Vagina (tissue), 2 donors: ENCODE results near the gene KRTAP5-5. TPM values are rescaled to one million over a fixed set of nuclear protein-coding genes. Genes with fewer than 3 reads are reported as not detected.
"Not testable (repeated sequence)": the region's sequence is repeated elsewhere in the genome, so short reads cannot be mapped to it uniquely, and the experiment has no call there.

ENCODE experiments used
- DNase-seq, 2 donors: peaks; one replicate each; pipeline ENCODE4 v3.0.0-alpha.2; 2017; ENCODE audit errors: extremely low spot score in 2 of 2
- H3K27ac ChIP-seq: fragments of 200-600 bp; sonication (generic); one replicate; pipeline ENCODE4 v1.5.1; 2019
- H3K27me3 ChIP-seq: fragments of 200-600 bp; sonication (generic); one replicate; pipeline ENCODE4 v1.5.1; 2019
- H3K36me3 ChIP-seq, 2 donors: fragments of 200-600 bp; sonication (generic); one replicate each; pipeline ENCODE4 v1.5.1; 2017 to 2019
- H3K4me1 ChIP-seq: fragments of 200-600 bp; sonication (generic); one replicate; pipeline ENCODE4 v1.5.1; 2019
- H3K4me3 ChIP-seq, 2 donors: fragments of 200-600 bp; sonication (generic); 1 replicate in 1 of 2; 2 replicates in 1 of 2; pipeline ENCODE4 v1.5.1; 2016 to 2019
- H3K9me3 ChIP-seq: fragments of 200-600 bp; sonication (generic); one replicate; pipeline ENCODE4 v1.5.1; 2019
- CTCF ChIP-seq, 3 experiments: fragments of 450-650 bp in 2 of 3; fragments of 200-600 bp in 1 of 3; sonication (generic) in 1 of 3; IDR thresholded peaks; one replicate each; pipeline ENCODE4 v1.5.1; 2017 to 2019; ENCODE audit warnings: antibody characterized with exemption in 3 of 3, mild to moderate bottlenecking in 2 of 3, moderate library complexity in 2 of 3
- POLR2A ChIP-seq, 2 donors: fragments of 450-650 bp; IDR thresholded peaks; one replicate each; pipeline ENCODE4 v1.6.1; 2017; ENCODE audit warnings: antibody characterized with exemption in 2 of 2, mild to moderate bottlenecking in 2 of 2, moderate library complexity in 2 of 2
- POLR2AphosphoS5 ChIP-seq, 2 donors: sonication (generic); formaldehyde crosslinking; IDR thresholded peaks; one replicate each; pipeline ENCODE4 v1.9.0; 2017; ENCODE audit warnings: antibody characterized with exemption in 2 of 2, mild to moderate bottlenecking in 2 of 2, low read depth in 1 of 2; ENCODE audit not compliant: insufficient read depth in 1 of 2
- intact Hi-C: fragments of 100-400 bp; cut with DNase I; formaldehyde crosslinking; loops from one replicate; pipeline ENCODE4 v1.15.1; 2023
- total RNA-seq: library from RNA; depleted of rRNA; stranded (reverse); fragments of >200 nt; gene quantifications from one replicate; pipeline ENCODE4 v1.2.3, GENCODE V29; 2016

The KRTAP5-5 gene
- total RNA-seq, 1 donor from 2014 or later, result not detected

GRCh38 chr11:1607901-1608300 is 21.7 kb upstream of the KRTAP5-5 start:
- DNase-seq, H3K4me3 ChIP-seq, H3K9me3 ChIP-seq, H3K27ac ChIP-seq, H3K4me1 ChIP-seq, intact Hi-C loops, H3K36me3 ChIP-seq, H3K27me3 ChIP-seq: not testable (repeated sequence)

- Histone ChIP-seq H3K27ac (no peak within 1 kb of the TSS), H3K4me3 (no peak within 1 kb of the TSS), H3K9me3 (no peaks in the 10 kb centered on the region), H3K4me1 (no peaks in the 10 kb centered on the region), H3K27me3 (no peaks in the 10 kb centered on the region), H3K36me3 (no peaks in the 10 kb centered on the region)
- TF ChIP-seq CTCF (IDR thresholded peaks at IDR 0.05), result no peak
- TF ChIP-seq POLR2A (IDR thresholded peaks at IDR 0.05), result no peak
- no peak for DNase-seq
- intact Hi-C loops, result no loop called here
These were observed 21.2 kb upstream of the KRTAP5-5 start, which contains the start of gene KRTAP5-3 for GRCh38 chr11:1608363-1608762. TSS of gene KRTAP5-3 (minus strand) at chr11:1608463. CDS start at chr11:1608385, 78 bp downstream.

GRCh38 chr11:1618231-1618630 is 11.3 kb upstream of the KRTAP5-5 start:
- intact Hi-C loops, result no loop called here
- DNase-seq, result no peak
- H3K4me3 ChIP-seq, result no peak overlapping the region
- no peaks in the 10 kb centered on the region for H3K9me3 ChIP-seq
- no peaks in the 10 kb centered on the region for H3K36me3 ChIP-seq
- H3K27me3 ChIP-seq, result no peaks in the 10 kb centered on the region
- no peak overlapping the region for H3K27ac ChIP-seq
- no peaks in the 10 kb centered on the region for H3K4me1 ChIP-seq
- no peak for TF ChIP-seq POLR2A (IDR thresholded peaks at IDR 0.05)
- TF ChIP-seq POLR2AphosphoS5 (IDR thresholded peaks at IDR 0.05; ENCODE audit: insufficient read depth in 1 of 2, low read depth in 1 of 2), result no peak
- TF ChIP-seq CTCF (IDR thresholded peaks at IDR 0.05), result no peak

- Histone ChIP-seq H3K4me1 (no peaks in the 10 kb centered on the region), H3K9me3 (no peaks in the 10 kb centered on the region), H3K27ac (no peak overlapping the region), H3K36me3 (no peaks in the 10 kb centered on the region), H3K27me3 (no peaks in the 10 kb centered on the region), H3K4me3 (no peak overlapping the region)
- DNase-seq, result no peak
- intact Hi-C loops, result no loop called here
- no peak for TF ChIP-seq CTCF (IDR thresholded peaks at IDR 0.05)
- TF ChIP-seq POLR2AphosphoS5 (IDR thresholded peaks at IDR 0.05; ENCODE audit: insufficient read depth in 1 of 2, low read depth in 1 of 2), result no peak
- TF ChIP-seq POLR2A (IDR thresholded peaks at IDR 0.05), result no peak
These were observed 10.1 kb upstream of the KRTAP5-5 start for GRCh38 chr11:1619449-1619848.

- no peaks in the 10 kb centered on the region for H3K36me3 ChIP-seq
- intact Hi-C loops, result no loop called here
- no peaks in the 10 kb centered on the region for H3K27me3 ChIP-seq
- no peaks in the 10 kb centered on the region for H3K9me3 ChIP-seq
- TF ChIP-seq POLR2AphosphoS5 (IDR thresholded peaks at IDR 0.05; ENCODE audit: insufficient read depth in 1 of 2, low read depth in 1 of 2), result no peak
- TF ChIP-seq CTCF (IDR thresholded peaks at IDR 0.05), result no peak
- no peak for TF ChIP-seq POLR2A (IDR thresholded peaks at IDR 0.05)
- no peak for DNase-seq
- H3K4me3 ChIP-seq, result no peak within 1 kb of the TSS
- H3K27ac ChIP-seq, result no peak within 1 kb of the TSS
- H3K4me1 ChIP-seq, result no peaks in the 10 kb centered on the region
These were observed 7.5 kb upstream of the KRTAP5-5 start, which contains the start of gene KRTAP5-4 for GRCh38 chr11:1622086-1622485. TSS of gene KRTAP5-4 (minus strand) at chr11:1622138. CDS start at chr11:1622093, 45 bp downstream.

- no peaks in the 10 kb centered on the region for H3K27me3 ChIP-seq
- TF ChIP-seq POLR2A (IDR thresholded peaks at IDR 0.05), result no peak
- no peak for TF ChIP-seq POLR2AphosphoS5 (IDR thresholded peaks at IDR 0.05; ENCODE audit: insufficient read depth in 1 of 2, low read depth in 1 of 2)
- TF ChIP-seq CTCF (IDR thresholded peaks at IDR 0.05), result no peak
- no peak for DNase-seq
These were observed 5.9 kb upstream of the KRTAP5-5 start for GRCh38 chr11:1623716-1624115.

More at GRCh38 chr11:1623716-1624115, 5.9 kb upstream of the KRTAP5-5 start:
- intact Hi-C loops, result no loop called here
- Histone ChIP-seq H3K27ac (no peak overlapping the region), H3K9me3 (no peaks in the 10 kb centered on the region), H3K36me3 (no peaks in the 10 kb centered on the region), H3K4me3 (no peak overlapping the region), H3K4me1 (no peaks in the 10 kb centered on the region)
